ENCODE measurements around the gene ERAP2.

ERAP2 gene

DNA sequence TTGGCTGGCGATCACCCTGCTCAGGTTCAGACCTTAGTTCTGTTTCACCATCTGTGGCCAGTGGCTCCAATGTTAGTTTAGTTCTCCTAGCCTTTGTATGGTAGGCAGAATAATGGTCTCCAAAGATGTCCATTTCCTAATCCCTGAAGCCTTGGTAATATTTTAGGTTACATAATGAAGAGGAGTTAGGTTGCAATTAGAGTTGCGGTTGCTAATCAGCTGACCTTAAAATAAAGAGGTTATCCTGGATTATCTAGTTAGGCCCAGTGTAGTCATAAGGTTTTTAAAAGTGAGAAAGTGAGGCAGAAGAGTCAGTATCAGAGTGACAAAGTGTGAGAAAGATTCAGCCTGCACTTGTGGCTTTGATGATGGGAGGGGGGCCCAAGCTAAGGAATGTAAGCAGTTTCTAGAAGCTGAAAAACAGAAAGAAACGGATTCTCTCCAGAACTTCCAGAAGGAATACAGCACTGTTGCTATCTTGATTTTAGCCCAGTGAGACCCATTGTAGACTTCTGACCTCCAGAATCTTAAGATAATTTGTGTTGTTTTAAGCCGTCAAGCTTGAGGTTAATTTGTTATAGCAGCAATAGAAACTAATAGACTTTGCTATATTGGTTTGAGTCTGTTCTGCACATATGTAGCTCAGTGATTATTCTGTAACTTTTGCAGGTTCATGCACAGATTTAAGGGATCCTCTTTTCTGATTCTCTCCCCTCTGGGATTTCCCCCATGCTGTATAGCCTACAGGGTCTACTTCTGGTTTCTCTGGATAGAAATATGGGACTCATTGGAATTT lies 81.2 kb downstream of the ERAP2 start:
- no peak overlapping the region for H3K27ac ChIP-seq (ENCODE audit: low read depth in 2 of 2, low read length in 2 of 2)
- peak overlapping the region in 1 of 2 donors; percentile 10 for H3K4me3 ChIP-seq (ENCODE audit: low read length in 2 of 2)
- H3K9ac ChIP-seq (ENCODE audit: low read depth in 1 of 2, low read length in 2 of 2), result no peak overlapping the region
- H3K27me3 ChIP-seq (ENCODE audit: control insufficient read depth in 2 of 2, insufficient read depth in 2 of 2, low read length in 2 of 2), result no peaks in the 10 kb centered on the region
- H3K4me1 ChIP-seq (ENCODE audit: control insufficient read depth in 2 of 2, insufficient read depth in 2 of 2, low read length in 2 of 2), result peaks cover 3 to 5% of the 10 kb centered on the region in 2 donors
- no peaks in the 10 kb centered on the region for H3K9me3 ChIP-seq (ENCODE audit: control insufficient read depth in 2 of 2, low read length in 2 of 2)
- H3K36me3 ChIP-seq (ENCODE audit: control insufficient read depth in 2 of 2, insufficient read depth in 2 of 2, low read length in 2 of 2), result no peaks in the 10 kb centered on the region

DNA sequence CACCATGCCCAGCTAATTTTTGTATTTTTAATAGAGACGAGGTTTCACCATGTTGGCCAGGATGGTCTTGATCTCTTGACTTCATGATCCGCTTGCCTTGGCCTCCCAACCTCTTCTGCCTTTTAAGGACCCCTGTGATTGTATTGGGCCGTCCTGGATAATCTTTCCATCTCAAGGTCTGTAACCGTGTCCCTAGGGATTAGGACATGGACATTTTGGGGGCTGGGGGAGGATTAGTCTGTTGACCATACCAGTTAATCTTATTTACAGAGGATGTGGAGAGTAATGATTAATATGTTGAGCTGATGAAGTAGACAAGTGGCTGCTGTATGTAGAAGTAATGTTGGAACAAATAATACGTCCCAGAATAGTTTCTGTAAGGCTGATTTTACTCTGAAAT lies 82.7 kb downstream of the ERAP2 start:
- no peaks in the 10 kb centered on the region for H3K9me3 ChIP-seq (ENCODE audit: control insufficient read depth in 2 of 2, low read length in 2 of 2)
- no peak overlapping the region for H3K4me3 ChIP-seq (ENCODE audit: low read length in 2 of 2)
- H3K9ac ChIP-seq (ENCODE audit: low read depth in 1 of 2, low read length in 2 of 2), result no peak overlapping the region
- no peaks in the 10 kb centered on the region for H3K27me3 ChIP-seq (ENCODE audit: control insufficient read depth in 2 of 2, insufficient read depth in 2 of 2, low read length in 2 of 2)
- H3K27ac ChIP-seq (ENCODE audit: low read depth in 2 of 2, low read length in 2 of 2), result no peak overlapping the region
- peaks cover 5 to 10% of the 10 kb centered on the region in 2 donors for H3K4me1 ChIP-seq (ENCODE audit: control insufficient read depth in 2 of 2, insufficient read depth in 2 of 2, low read length in 2 of 2)
- no peaks in the 10 kb centered on the region for H3K36me3 ChIP-seq (ENCODE audit: control insufficient read depth in 2 of 2, insufficient read depth in 2 of 2, low read length in 2 of 2)

DNA sequence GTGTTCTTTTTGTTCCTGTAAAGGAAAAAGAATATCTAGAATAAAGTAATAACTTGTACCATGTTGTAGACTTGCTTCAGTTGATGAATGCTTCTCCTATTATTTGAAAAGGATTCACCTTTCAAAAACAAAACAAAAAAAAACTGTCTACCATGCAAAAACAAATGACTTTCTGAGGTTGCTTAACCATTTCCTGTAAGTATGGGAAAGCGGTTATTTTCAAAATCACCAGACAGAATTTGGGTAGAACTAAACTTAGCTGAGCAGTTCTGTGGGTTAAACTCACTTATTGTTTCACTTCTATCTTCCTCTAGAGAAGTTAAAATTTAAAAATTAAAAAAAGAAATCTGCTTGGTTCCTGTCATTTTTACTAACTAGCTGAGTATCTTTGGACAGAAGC lies 84.8 kb downstream of the ERAP2 start:
- Histone ChIP-seq H3K4me3 (ENCODE audit: low read length in 2 of 2) (no peak overlapping the region), H3K9ac (ENCODE audit: low read depth in 1 of 2, low read length in 2 of 2) (no peak overlapping the region), H3K27ac (ENCODE audit: low read depth in 2 of 2, low read length in 2 of 2) (no peak overlapping the region), H3K4me1 (ENCODE audit: control insufficient read depth in 2 of 2, insufficient read depth in 2 of 2, low read length in 2 of 2) (peaks cover 5 to 11% of the 10 kb centered on the region in 2 donors), H3K36me3 (ENCODE audit: control insufficient read depth in 2 of 2, insufficient read depth in 2 of 2, low read length in 2 of 2) (no peaks in the 10 kb centered on the region), H3K9me3 (ENCODE audit: control insufficient read depth in 2 of 2, low read length in 2 of 2) (no peaks in the 10 kb centered on the region), H3K27me3 (ENCODE audit: control insufficient read depth in 2 of 2, insufficient read depth in 2 of 2, low read length in 2 of 2) (no peaks in the 10 kb centered on the region)

DNA sequence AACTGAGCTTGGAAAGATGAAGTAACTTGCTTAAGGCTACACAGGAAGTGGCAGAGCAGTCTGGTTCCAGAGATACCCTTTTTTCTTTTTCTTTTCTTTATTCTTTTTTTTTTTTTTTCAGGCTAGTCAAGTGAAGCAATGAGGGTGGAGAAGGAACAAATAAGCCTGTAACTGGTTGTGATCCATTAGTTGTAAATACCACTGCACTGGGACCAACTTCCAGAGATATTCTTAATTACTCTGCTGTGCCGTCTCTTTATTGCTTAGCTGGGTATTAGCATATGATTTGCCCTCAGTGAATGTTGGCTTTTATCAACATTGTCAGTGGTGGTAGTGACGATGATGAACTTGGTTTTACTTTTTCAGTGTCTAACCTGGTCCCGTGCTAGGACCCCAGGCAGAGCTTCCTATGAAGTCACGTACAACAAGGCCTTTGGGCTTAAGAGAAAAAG lies 86.3 kb downstream of the ERAP2 start:
- Histone ChIP-seq H3K4me1 (ENCODE audit: control insufficient read depth in 2 of 2, insufficient read depth in 2 of 2, low read length in 2 of 2) (peaks cover 5 to 8% of the 10 kb centered on the region in 2 donors), H3K4me3 (ENCODE audit: low read length in 2 of 2) (no peak overlapping the region), H3K9me3 (ENCODE audit: control insufficient read depth in 2 of 2, low read length in 2 of 2) (no peaks in the 10 kb centered on the region), H3K27me3 (ENCODE audit: control insufficient read depth in 2 of 2, insufficient read depth in 2 of 2, low read length in 2 of 2) (no peaks in the 10 kb centered on the region), H3K9ac (ENCODE audit: low read depth in 1 of 2, low read length in 2 of 2) (no peak overlapping the region), H3K36me3 (ENCODE audit: control insufficient read depth in 2 of 2, insufficient read depth in 2 of 2, low read length in 2 of 2) (no peaks in the 10 kb centered on the region), H3K27ac (ENCODE audit: low read depth in 2 of 2, low read length in 2 of 2) (peak overlapping the region in 1 of 2 donors; percentile 10)

DNA sequence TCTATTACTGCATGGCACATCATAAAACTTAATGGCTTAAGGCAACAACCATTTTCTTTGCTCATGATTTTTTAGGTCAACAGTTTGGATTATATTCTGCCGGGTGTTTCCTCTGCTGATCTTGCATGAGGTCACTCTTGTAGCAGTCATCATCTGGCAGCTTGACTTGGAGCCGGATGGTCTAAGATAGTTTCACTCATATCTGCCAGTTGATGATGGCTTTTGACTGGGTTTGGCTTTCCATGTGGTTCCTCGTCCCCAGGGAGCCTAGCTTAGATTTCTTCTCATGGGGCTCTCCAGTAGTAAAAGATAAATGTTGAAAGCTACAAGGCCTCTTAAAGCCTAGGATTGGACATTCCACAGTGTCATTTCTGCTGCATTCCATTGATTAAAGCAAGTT lies 87.0 kb downstream of the ERAP2 start:
- Histone ChIP-seq H3K27ac (ENCODE audit: low read depth in 2 of 2, low read length in 2 of 2) (peak overlapping the region in 1 of 2 donors; percentile 10), H3K4me3 (ENCODE audit: low read length in 2 of 2) (no peak overlapping the region), H3K36me3 (ENCODE audit: control insufficient read depth in 2 of 2, insufficient read depth in 2 of 2, low read length in 2 of 2) (no peaks in the 10 kb centered on the region), H3K9ac (ENCODE audit: low read depth in 1 of 2, low read length in 2 of 2) (no peak overlapping the region), H3K4me1 (ENCODE audit: control insufficient read depth in 2 of 2, insufficient read depth in 2 of 2, low read length in 2 of 2) (peaks cover 5 to 8% of the 10 kb centered on the region in 2 donors), H3K9me3 (ENCODE audit: control insufficient read depth in 2 of 2, low read length in 2 of 2) (no peaks in the 10 kb centered on the region), H3K27me3 (ENCODE audit: control insufficient read depth in 2 of 2, insufficient read depth in 2 of 2, low read length in 2 of 2) (no peaks in the 10 kb centered on the region)

DNA sequence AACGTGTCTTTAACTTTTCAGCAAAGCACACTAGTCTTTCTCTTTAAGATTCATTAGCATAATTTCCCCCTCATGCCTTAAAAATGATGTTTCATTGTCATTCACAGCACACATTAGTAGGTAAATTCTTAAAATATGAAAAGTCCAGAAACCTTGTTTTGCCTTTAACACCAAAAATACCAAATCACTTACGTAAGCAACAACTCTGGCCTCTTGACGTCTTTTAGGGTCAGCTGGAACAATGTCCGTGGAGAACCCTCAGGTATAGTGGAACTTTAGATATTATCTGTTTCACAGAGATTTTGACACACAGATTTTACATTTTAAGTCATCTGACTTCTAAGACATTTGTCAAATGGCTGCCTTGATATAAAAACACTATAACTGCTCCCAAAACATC lies 90.5 kb downstream of the ERAP2 start:
- Histone ChIP-seq H3K27ac (ENCODE audit: low read depth in 2 of 2, low read length in 2 of 2) (no peak overlapping the region), H3K36me3 (ENCODE audit: control insufficient read depth in 2 of 2, insufficient read depth in 2 of 2, low read length in 2 of 2) (no peaks in the 10 kb centered on the region), H3K9me3 (ENCODE audit: control insufficient read depth in 2 of 2, low read length in 2 of 2) (no peaks in the 10 kb centered on the region), H3K4me1 (ENCODE audit: control insufficient read depth in 2 of 2, insufficient read depth in 2 of 2, low read length in 2 of 2) (peaks cover 8 to 9% of the 10 kb centered on the region in 2 donors), H3K27me3 (ENCODE audit: control insufficient read depth in 2 of 2, insufficient read depth in 2 of 2, low read length in 2 of 2) (no peaks in the 10 kb centered on the region), H3K9ac (ENCODE audit: low read depth in 1 of 2, low read length in 2 of 2) (no peak overlapping the region), H3K4me3 (ENCODE audit: low read length in 2 of 2) (no peak overlapping the region)

DNA sequence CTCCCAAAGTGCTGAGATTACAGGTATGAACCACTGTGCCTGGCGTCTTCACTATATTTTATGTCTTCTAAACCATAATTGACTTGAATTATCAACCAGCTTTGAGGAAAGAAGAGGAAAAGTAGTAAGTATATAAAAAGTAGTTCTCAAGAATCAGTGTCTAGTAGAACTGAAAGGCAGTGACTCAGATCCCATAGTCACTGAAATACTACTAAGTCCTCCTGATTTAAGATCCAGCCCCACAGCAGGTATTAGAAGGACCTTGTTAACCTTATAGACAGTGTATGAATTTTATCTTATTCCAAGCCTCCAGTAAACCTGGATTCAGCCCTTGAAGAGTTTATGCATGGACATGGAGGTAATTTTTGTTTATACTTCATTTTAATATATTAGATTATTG lies 91.1 kb downstream of the ERAP2 start:
- H3K27ac ChIP-seq (ENCODE audit: low read depth in 2 of 2, low read length in 2 of 2), result no peak overlapping the region
- H3K27me3 ChIP-seq (ENCODE audit: control insufficient read depth in 2 of 2, insufficient read depth in 2 of 2, low read length in 2 of 2), result no peaks in the 10 kb centered on the region
- H3K36me3 ChIP-seq (ENCODE audit: control insufficient read depth in 2 of 2, insufficient read depth in 2 of 2, low read length in 2 of 2), result no peaks in the 10 kb centered on the region
- no peaks in the 10 kb centered on the region for H3K9me3 ChIP-seq (ENCODE audit: control insufficient read depth in 2 of 2, low read length in 2 of 2)
- H3K9ac ChIP-seq (ENCODE audit: low read depth in 1 of 2, low read length in 2 of 2), result no peak overlapping the region
- H3K4me1 ChIP-seq (ENCODE audit: control insufficient read depth in 2 of 2, insufficient read depth in 2 of 2, low read length in 2 of 2), result peaks cover 6 to 7% of the 10 kb centered on the region in 2 donors
- H3K4me3 ChIP-seq (ENCODE audit: low read length in 2 of 2), result no peak overlapping the region

DNA sequence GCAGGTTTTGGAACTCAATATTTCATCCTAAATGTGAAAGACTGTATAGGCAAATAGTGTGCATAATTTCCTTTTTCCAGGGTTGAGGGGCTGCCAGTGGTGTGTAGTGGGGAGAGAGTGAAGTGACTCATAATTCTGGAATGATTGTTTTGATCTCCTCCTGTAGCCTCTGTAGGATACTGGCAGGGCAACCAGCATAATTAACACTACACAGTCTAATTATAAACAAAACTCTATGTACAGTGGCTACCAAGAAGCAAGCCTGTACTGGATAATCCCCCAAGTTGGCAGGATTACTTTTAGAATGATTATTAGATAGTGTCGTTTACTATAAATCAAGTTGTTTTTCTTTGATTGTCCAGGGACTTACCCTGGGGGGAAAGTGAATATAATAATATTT lies 91.8 kb downstream of the ERAP2 start:
- Histone ChIP-seq H3K27me3 (ENCODE audit: control insufficient read depth in 2 of 2, insufficient read depth in 2 of 2, low read length in 2 of 2) (no peaks in the 10 kb centered on the region), H3K27ac (ENCODE audit: low read depth in 2 of 2, low read length in 2 of 2) (no peak overlapping the region), H3K9ac (ENCODE audit: low read depth in 1 of 2, low read length in 2 of 2) (no peak overlapping the region), H3K36me3 (ENCODE audit: control insufficient read depth in 2 of 2, insufficient read depth in 2 of 2, low read length in 2 of 2) (no peaks in the 10 kb centered on the region), H3K9me3 (ENCODE audit: control insufficient read depth in 2 of 2, low read length in 2 of 2) (no peaks in the 10 kb centered on the region), H3K4me3 (ENCODE audit: low read length in 2 of 2) (no peak overlapping the region), H3K4me1 (ENCODE audit: control insufficient read depth in 2 of 2, insufficient read depth in 2 of 2, low read length in 2 of 2) (peaks cover 3 to 6% of the 10 kb centered on the region in 2 donors)

DNA sequence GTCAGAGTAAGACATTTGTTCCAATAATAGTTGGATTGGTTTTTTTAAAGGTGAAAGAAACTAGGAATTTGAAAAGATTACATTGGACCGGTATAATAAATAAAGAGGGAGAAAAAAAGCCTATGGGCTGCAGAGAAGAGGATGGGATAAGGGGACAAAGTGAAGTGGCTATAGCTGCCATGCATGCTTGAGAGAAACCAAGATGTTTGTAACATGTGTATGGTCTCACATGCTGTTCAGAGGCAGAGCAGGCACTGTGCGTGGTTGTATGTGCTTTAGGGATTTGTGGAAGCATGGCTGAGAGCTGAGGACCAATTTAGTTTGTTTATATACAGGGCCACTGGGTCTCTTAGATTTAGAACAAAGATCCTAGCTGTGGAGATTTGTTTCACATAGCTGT lies 92.3 kb downstream of the ERAP2 start:
- Histone ChIP-seq H3K9ac (ENCODE audit: low read depth in 1 of 2, low read length in 2 of 2) (no peak overlapping the region), H3K9me3 (ENCODE audit: control insufficient read depth in 2 of 2, low read length in 2 of 2) (no peaks in the 10 kb centered on the region), H3K27me3 (ENCODE audit: control insufficient read depth in 2 of 2, insufficient read depth in 2 of 2, low read length in 2 of 2) (no peaks in the 10 kb centered on the region), H3K4me3 (ENCODE audit: low read length in 2 of 2) (no peak overlapping the region), H3K36me3 (ENCODE audit: control insufficient read depth in 2 of 2, insufficient read depth in 2 of 2, low read length in 2 of 2) (no peaks in the 10 kb centered on the region), H3K4me1 (ENCODE audit: control insufficient read depth in 2 of 2, insufficient read depth in 2 of 2, low read length in 2 of 2) (peaks cover 3 to 6% of the 10 kb centered on the region in 2 donors), H3K27ac (ENCODE audit: low read depth in 2 of 2, low read length in 2 of 2) (no peak overlapping the region)
